HFF-Myc (cell line): ENCODE data around the gene ARMC12.

ENCODE experiments used
- DNase-seq: peaks from one replicate; pipeline ENCODE4 v3.0.0-alpha.2; 2011; ENCODE audit warnings: low read depth; ENCODE audit errors: extremely low read depth
- H3K4me3 ChIP-seq: replicated peaks from 2 replicates; pipeline ENCODE4 v1.5.1; 2011; ENCODE audit warnings: low read depth, mild to moderate bottlenecking, control low read depth, low read length
- TF ChIP-seq, protein P1 (sequence below): IDR thresholded peaks from 2 replicates; pipeline ENCODE4 v1.5.1; 2012; ENCODE audit warnings: mild to moderate bottlenecking, low read depth, low read length, control low read depth; ENCODE audit errors: missing control alignments

ARMC12 gene

GRCh38 chr6:35788423-35788982, 51.7 kb downstream of the ARMC12 start:
- DNase-seq = no peak
- H3K4me3 ChIP-seq = no peak overlapping the region
- TF ChIP-seq, protein P1, sequence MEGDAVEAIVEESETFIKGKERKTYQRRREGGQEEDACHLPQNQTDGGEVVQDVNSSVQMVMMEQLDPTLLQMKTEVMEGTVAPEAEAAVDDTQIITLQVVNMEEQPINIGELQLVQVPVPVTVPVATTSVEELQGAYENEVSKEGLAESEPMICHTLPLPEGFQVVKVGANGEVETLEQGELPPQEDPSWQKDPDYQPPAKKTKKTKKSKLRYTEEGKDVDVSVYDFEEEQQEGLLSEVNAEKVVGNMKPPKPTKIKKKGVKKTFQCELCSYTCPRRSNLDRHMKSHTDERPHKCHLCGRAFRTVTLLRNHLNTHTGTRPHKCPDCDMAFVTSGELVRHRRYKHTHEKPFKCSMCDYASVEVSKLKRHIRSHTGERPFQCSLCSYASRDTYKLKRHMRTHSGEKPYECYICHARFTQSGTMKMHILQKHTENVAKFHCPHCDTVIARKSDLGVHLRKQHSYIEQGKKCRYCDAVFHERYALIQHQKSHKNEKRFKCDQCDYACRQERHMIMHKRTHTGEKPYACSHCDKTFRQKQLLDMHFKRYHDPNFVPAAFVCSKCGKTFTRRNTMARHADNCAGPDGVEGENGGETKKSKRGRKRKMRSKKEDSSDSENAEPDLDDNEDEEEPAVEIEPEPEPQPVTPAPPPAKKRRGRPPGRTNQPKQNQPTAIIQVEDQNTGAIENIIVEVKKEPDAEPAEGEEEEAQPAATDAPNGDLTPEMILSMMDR = no peak

GRCh38 chr6:35790683-35791082, 53.9 kb downstream of the ARMC12 start:
- DNase-seq = no peak
- H3K4me3 ChIP-seq = no peak overlapping the region
- TF ChIP-seq, protein P1 = no peak

GRCh38 chr6:35794536-35795452, 58.0 kb downstream of the ARMC12 start:
- TF ChIP-seq, protein P1 = no peak
- DNase-seq = no peak
- H3K4me3 ChIP-seq = no peak overlapping the region

GRCh38 chr6:35795453-35796071, 58.7 kb downstream of the ARMC12 start:
- no peak for DNase-seq
- H3K4me3 ChIP-seq = no peak overlapping the region
- TF ChIP-seq, protein P1 = no peak

- DNase-seq = no peak
- no peak overlapping the region for H3K4me3 ChIP-seq
- TF ChIP-seq, protein P1 = no peak
These were observed 59.4 kb downstream of the ARMC12 start for GRCh38 chr6:35796236-35796635.

DNA sequence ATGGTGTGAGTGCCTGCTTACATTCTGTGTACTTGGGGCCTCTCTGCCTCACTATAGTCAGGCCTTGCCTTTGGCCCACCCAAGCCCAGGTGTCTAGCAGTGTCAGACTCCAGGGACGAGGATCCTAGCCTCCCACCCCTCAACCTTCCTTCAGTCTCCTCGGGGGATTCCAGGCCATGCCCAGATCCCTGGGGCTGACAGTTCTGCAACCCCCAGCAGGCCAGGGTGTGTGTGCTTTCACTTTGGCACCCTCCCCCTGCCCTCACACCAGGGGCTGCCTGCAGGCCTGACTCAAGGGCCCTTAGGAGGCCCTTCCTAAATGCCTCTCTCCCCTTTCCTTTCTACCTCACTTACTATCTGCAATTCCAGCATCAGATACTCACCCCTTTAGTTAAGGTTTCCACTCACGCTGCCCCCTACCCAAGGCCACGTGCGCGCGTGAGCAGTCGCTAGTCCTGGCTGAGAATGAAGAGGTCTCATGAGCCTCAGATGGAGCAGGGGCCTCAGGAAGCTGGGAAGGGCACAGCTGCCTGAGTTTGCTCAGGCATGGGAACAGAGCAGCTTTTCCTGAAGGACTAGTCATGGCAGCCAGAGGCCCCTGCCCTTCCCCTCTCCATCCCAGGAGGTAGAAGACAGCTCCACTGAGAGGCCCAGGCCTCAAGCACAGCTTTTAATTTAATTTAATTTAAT, 61.1 kb downstream of the ARMC12 start:
- DNase-seq = no peak
- TF ChIP-seq, protein P1 = no peak
- H3K4me3 ChIP-seq = no peak overlapping the region
